ENCODE results near the gene ERLEC1.
A peak's percentile ranks its signal among the peaks of the same experiment; 100 is the strongest.
"Not testable (repeated sequence)": the region's sequence is repeated elsewhere in the genome, so short reads cannot be mapped to it uniquely, and the experiment has no call there.

Gene ERLEC1

GRCh38 chr2:53784436-53784835, 2.4 kb upstream of the ERLEC1 start:
- no peak for DNase-seq

- no peak for DNase-seq
Observed at GRCh38 chr2:53785366-53785765, 1.5 kb upstream of the ERLEC1 start.

GRCh38 chr2:53786352-53786704, 516 bp upstream of the ERLEC1 start:
- peak; percentile 51 to 52 for DNase-seq

GRCh38 chr2:53787614-53788289, 908 bp downstream of the ERLEC1 start:
- no peak for DNase-seq

- DNase-seq = no peak
Observed at GRCh38 chr2:53793261-53793660, 6.4 kb downstream of the ERLEC1 start.

- DNase-seq = no peak
Observed at GRCh38 chr2:53793821-53794220, 7.0 kb downstream of the ERLEC1 start.

GRCh38 chr2:53801547-53801946, 14.7 kb downstream of the ERLEC1 start:
- no peak for DNase-seq

- DNase-seq = no peak
Observed at GRCh38 chr2:53802617-53803151, 15.8 kb downstream of the ERLEC1 start.

GRCh38 chr2:53811601-53812000, 24.8 kb downstream of the ERLEC1 start:
- no peak for DNase-seq

- DNase-seq = no peak
Observed at GRCh38 chr2:53813151-53813550, 26.3 kb downstream of the ERLEC1 start.

- DNase-seq = no peak
Observed at GRCh38 chr2:53818854-53819435, 32.1 kb downstream of the ERLEC1 start.

GRCh38 chr2:53819634-53820033, 32.8 kb downstream of the ERLEC1 start:
- no peak for DNase-seq

- no peak for DNase-seq
Observed at GRCh38 chr2:53820048-53820447, 33.2 kb downstream of the ERLEC1 start.

- DNase-seq = no peak
Observed at GRCh38 chr2:53820711-53821110, 33.9 kb downstream of the ERLEC1 start.

GRCh38 chr2:53821810-53822209, 35.0 kb downstream of the ERLEC1 start:
- no peak for DNase-seq

GRCh38 chr2:53823639-53824038, 36.8 kb downstream of the ERLEC1 start:
- DNase-seq = peak; percentile 39 to 46

GRCh38 chr2:53826030-53826410, 39.2 kb downstream of the ERLEC1 start:
- no peak for DNase-seq

- no peak for DNase-seq
Observed at GRCh38 chr2:53826587-53827397, 39.9 kb downstream of the ERLEC1 start.

- DNase-seq = no peak
Observed at GRCh38 chr2:53827398-53828175, 40.7 kb downstream of the ERLEC1 start.

GRCh38 chr2:53828331-53828730, 41.5 kb downstream of the ERLEC1 start:
- no peak for DNase-seq

- no peak for DNase-seq
Observed at GRCh38 chr2:53829273-53829979, 42.6 kb downstream of the ERLEC1 start.

- not testable (repeated sequence) for DNase-seq
Observed at GRCh38 chr2:53829980-53830290, 43.1 kb downstream of the ERLEC1 start.

- no peak for DNase-seq
Observed at GRCh38 chr2:53840580-53840979, 53.7 kb downstream of the ERLEC1 start.
